Ovary (tissue), 9 donors: ENCODE measurements around the gene HTT-AS. TPM values are rescaled to one million over a fixed set of nuclear protein-coding genes. Genes with fewer than 3 reads are reported as not detected.

Source experiments
- DNase-seq, 5 donors: peaks; one replicate each; pipeline ENCODE4 v3.0.0-alpha.2; 2019 to 2020
- H3K27ac ChIP-seq, 2 donors: fragments of 200-600 bp; one replicate each; pipeline versions ENCODE4 v1.5.1 to v1.8.0; 2019 to 2022
- H3K27me3 ChIP-seq: fragments of 200-600 bp; one replicate; pipeline ENCODE4 v1.8.0; 2022
- H3K36me3 ChIP-seq: fragments of 200-600 bp; sonication (generic); one replicate; pipeline ENCODE4 v1.5.1; 2019
- H3K4me1 ChIP-seq: one replicate; pipeline ENCODE4 v1.8.1; 2013; ENCODE audit warnings: mild to moderate bottlenecking, moderate library complexity; ENCODE audit not compliant: insufficient read depth
- H3K4me3 ChIP-seq: fragments of 200-600 bp; sonication (generic); one replicate; pipeline ENCODE4 v1.5.1; 2017
- H3K9me3 ChIP-seq, 2 donors: fragments of 200-600 bp in 1 of 2; sonication (generic) in 1 of 2; one replicate each; pipeline versions ENCODE4 v1.5.1 to v1.8.1; 2013 to 2019; ENCODE audit warnings: mild to moderate bottlenecking in 1 of 2, moderate library complexity in 1 of 2
- CTCF ChIP-seq, 3 donors: fragments of 450-650 bp in 2 of 3; fragments of 200-600 bp in 1 of 3; IDR thresholded peaks; one replicate each; pipeline versions ENCODE4 v1.5.1 to v1.8.0; 2016 to 2022; ENCODE audit warnings: antibody characterized with exemption in 3 of 3, mild to moderate bottlenecking in 1 of 3
- EP300 ChIP-seq: sonication (generic); formaldehyde crosslinking; IDR thresholded peaks from one replicate; pipeline ENCODE4 v1.6.1; 2017; ENCODE audit warnings: antibody characterized with exemption
- POLR2A ChIP-seq: fragments of 450-650 bp; IDR thresholded peaks from one replicate; pipeline ENCODE4 v1.6.1; 2017; ENCODE audit warnings: antibody characterized with exemption, mild to moderate bottlenecking, moderate library complexity
- WGBS, 3 donors: extraction: QIAGEN DNeasy Blood & Tissue Kit in 1 of 3; methylation state at CpG; one replicate each; pipeline versions ENCODE4 v1.1.5 to v1.1.7; 2013 to 2017; 5-methylcytosine and 5-hydroxymethylcytosine counted together
- intact Hi-C, 4 donors: fragments of 100-400 bp; cut with DNase I; formaldehyde crosslinking; loops; one replicate each; pipeline versions ENCODE4 v1.11.0 to v1.15.1; 2022 to 2023
- polyA plus RNA-seq, 2 donors: library from polyadenylated mRNA; stranded (reverse); fragments of 200-250 nt in 1 of 2; fragments of 350-450 nt in 1 of 2; fragmentation: Illumina TruSeq in 1 of 2; extraction: RNeasy Lipid Tissue Mini Kit (QIAGEN cat#74804) in 1 of 2; gene quantifications; one replicate each; pipeline ENCODE4 v1.2.3, GENCODE V29; 2013 to 2014
- total RNA-seq, 7 donors: library from RNA; depleted of rRNA in 2 of 7; stranded (reverse); fragments of >200 nt in 2 of 7; fragmentation: NEBNext Ultra II Directional in 3 of 7; extraction: Animal tissue kit (Norgen Biotek cat#: 25700) in 3 of 7; gene quantifications; one replicate each; pipeline versions ENCODE4 v1.1.0 to v1.2.4, GENCODE V29; 2016 to 2023
- donor health status: DM: no; HTN: no; CAD: no; lungs with moderate emphysema.
- donor health status: DM: no; HTN: no; CAD: no.
- donor health status: Bipolar disorder and iron deficiency.
- donor health status: DM: yes; HTN: yes; CAD: no.
- donor health status: DM: no; HTN: no; CAD: no.
- donor health status: DM: yes; HTN: yes; CAD: no.

HTT-AS gene
- total and polyA plus RNA-seq, 9 donors, result not detected

- no peaks in the 10 kb centered on the region for H3K36me3 ChIP-seq
- WGBS, 3 donors, result 70 to 77% (median 74%) methylated on average over 16 of the region's 16 CpGs
- H3K4me1 ChIP-seq, result no peaks in the 10 kb centered on the region
- no peaks in the 10 kb centered on the region for H3K27me3 ChIP-seq
- intact Hi-C loops, result no loop called here
- no peak for DNase-seq
- TF ChIP-seq POLR2A (no peak), EP300 (no peak), CTCF (IDR thresholded peaks at IDR 0.05) (no peak)
- no peaks in the 10 kb centered on the region for H3K9me3 ChIP-seq
- no peak overlapping the region for H3K4me3 ChIP-seq
- no peak overlapping the region for H3K27ac ChIP-seq
These were observed 4.6 kb downstream of the HTT-AS start for GRCh38 chr4:3069661-3070199.

DNA sequence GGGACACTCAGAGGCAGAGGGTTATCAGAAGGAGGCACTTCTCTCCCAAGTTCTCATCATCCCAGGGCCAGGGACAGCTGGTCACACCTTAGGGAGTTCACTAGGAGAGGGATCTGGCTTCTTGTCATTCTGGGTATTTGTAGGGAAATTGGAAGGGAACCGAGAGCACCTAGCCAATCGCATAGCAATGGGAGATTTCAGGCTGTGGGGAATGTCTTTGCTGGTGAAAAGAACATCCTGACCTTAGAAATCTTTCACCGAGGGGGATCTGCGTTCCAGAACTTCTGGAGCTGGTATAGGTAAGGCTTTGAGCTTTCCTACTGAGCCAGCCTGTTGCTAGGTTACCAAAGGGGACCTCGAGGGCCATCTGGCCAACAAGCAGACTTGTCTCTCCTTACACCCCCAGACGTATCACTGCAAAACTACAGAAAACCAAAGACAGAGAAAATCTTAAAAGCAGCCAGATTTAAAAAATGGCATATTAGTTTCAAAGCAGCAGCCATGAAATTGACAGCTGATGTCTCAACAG lies 6.8 kb downstream of the HTT-AS start:
- 76 to 85% (median 80%) methylated on average over 6 of the region's 6 CpGs for WGBS, 3 donors
- Histone ChIP-seq H3K4me3 (no peak overlapping the region), H3K36me3 (no peaks in the 10 kb centered on the region), H3K9me3 (no peaks in the 10 kb centered on the region), H3K4me1 (no peaks in the 10 kb centered on the region), H3K27ac (no peak overlapping the region), H3K27me3 (no peaks in the 10 kb centered on the region)
- intact Hi-C loops, result no loop called here
- no peak for TF ChIP-seq POLR2A
- TF ChIP-seq CTCF (IDR thresholded peaks at IDR 0.05), result no peak
- no peak for DNase-seq

- Histone ChIP-seq H3K4me1 (no peaks in the 10 kb centered on the region), H3K27ac (no peak overlapping the region), H3K9me3 (no peaks in the 10 kb centered on the region), H3K27me3 (no peaks in the 10 kb centered on the region), H3K36me3 (no peaks in the 10 kb centered on the region), H3K4me3 (no peak overlapping the region)
- TF ChIP-seq EP300 (no peak), CTCF (IDR thresholded peaks at IDR 0.05) (no peak), POLR2A (no peak)
- intact Hi-C loops, result no loop called here
- 80 to 89% (median 89%) methylated on average over 6 of the region's 6 CpGs for WGBS, 3 donors
- no peak for DNase-seq
These were observed 7.4 kb downstream of the HTT-AS start for GRCh38 chr4:3066836-3067400.

GRCh38 chr4:3065551-3065950 lies 8.8 kb downstream of the HTT-AS start:
- Histone ChIP-seq H3K4me3 (no peak overlapping the region), H3K36me3 (no peaks in the 10 kb centered on the region), H3K27ac (no peak overlapping the region), H3K4me1 (no peaks in the 10 kb centered on the region), H3K9me3 (no peaks in the 10 kb centered on the region), H3K27me3 (no peaks in the 10 kb centered on the region)
- no peak for TF ChIP-seq POLR2A
- TF ChIP-seq EP300, result no peak
- TF ChIP-seq CTCF (IDR thresholded peaks at IDR 0.05), result no peak
- no peak for DNase-seq
- 83 to 87% (median 86%) methylated on average over 3 of the region's 3 CpGs for WGBS, 3 donors
- intact Hi-C loops, result no loop called here
